GM12878 (cell line): Measurements from ENCODE around the gene MLXIPL.

ENCODE experiments used
- ATF2 ChIP-seq: IDR thresholded peaks from 2 replicates; pipeline ENCODE4 v1.6.1; 2012; ENCODE audit warnings: low read length, inconsistent platforms
- CHD1 ChIP-seq: IDR thresholded peaks from 2 replicates; pipeline ENCODE4 v1.6.1; 2012; ENCODE audit warnings: low read depth, low read length, improper control_type of control experiment
- CREM ChIP-seq: IDR thresholded peaks from 2 replicates; pipeline ENCODE4 v1.6.1; 2014; ENCODE audit warnings: antibody characterized with exemption, low read depth
- CTCF ChIP-seq, 3 experiments: IDR thresholded peaks in 2 of 3; conservative IDR thresholded peaks in 1 of 3; 2 replicates each; pipeline ENCODE4 v1.5.1; 2011; ENCODE audit warnings: low read depth in 3 of 3, low read length in 3 of 3, mild to moderate bottlenecking in 3 of 3, control low read depth in 2 of 3, moderate library complexity in 2 of 3, inconsistent platforms in 1 of 3, mixed read lengths in 1 of 3; ENCODE audit not compliant: control insufficient read depth in 2 of 3, insufficient read depth in 1 of 3; ENCODE audit errors: extremely low read depth in 1 of 3
- FOXK2 ChIP-seq: fragments of 450-650 bp; IDR thresholded peaks from 2 replicates; pipeline ENCODE4 v1.6.1; 2017; ENCODE audit warnings: mild to moderate bottlenecking, moderate library complexity
- LARP7 ChIP-seq: fragments of 450-650 bp; IDR thresholded peaks from 2 replicates; pipeline ENCODE4 v1.6.1; 2017; ENCODE audit warnings: mild to moderate bottlenecking
- MAX ChIP-seq: IDR thresholded peaks from 2 replicates; pipeline ENCODE4 v1.6.1; 2012; ENCODE audit warnings: low read depth, low read length, improper control_type of control experiment
- MLLT1 ChIP-seq: fragments of 450-650 bp; IDR thresholded peaks from 2 replicates; pipeline ENCODE4 v1.6.1; 2016; ENCODE audit warnings: mild to moderate bottlenecking
- POLR2A ChIP-seq: IDR thresholded peaks from 2 replicates; pipeline ENCODE4 v1.6.1; 2011; ENCODE audit warnings: low read depth, mild to moderate bottlenecking, low read length
- SIN3A ChIP-seq: IDR thresholded peaks from 2 replicates; pipeline ENCODE4 v1.6.1; 2012; ENCODE audit warnings: low read depth, low read length, improper control_type of control experiment
- TAF1 ChIP-seq: IDR thresholded peaks from 2 replicates; pipeline ENCODE4 v1.6.1; 2011; ENCODE audit warnings: mild to moderate bottlenecking, low read depth, low read length, borderline replicate concordance

- TF ChIP-seq TAF1 (no peak), SIN3A (no peak), POLR2A (no peak), MAX (no peak), CTCF (IDR thresholded peaks at IDR 0.05 in 2 of 3, conservative IDR thresholded peaks at IDR 0.05 in 1 of 3; ENCODE audit: control insufficient read depth in 2 of 3, extremely low read depth in 1 of 3, insufficient read depth in 1 of 3, low read depth in 3 of 3, low read length in 3 of 3) (no peak), LARP7 (no peak), FOXK2 (no peak), MLLT1 (no peak), ATF2 (no peak), CREM (no peak), CHD1 (no peak)
These were observed 37.4 kb downstream of the MLXIPL start for GRCh38 chr7:73586911-73587310.
